ENCODE data around the gene PAXX. TPM values are rescaled to one million over a fixed set of nuclear protein-coding genes. Genes with fewer than 3 reads are reported as not detected.

The PAXX gene
- total RNA-seq, 2 experiments from 2014 or later = 60.5 to 61.8 TPM

- Mint-ChIP-seq H3K36me3 (ENCODE audit: low read depth) (no peaks in the 10 kb centered on the region), H3K27ac (no peak overlapping the region), H3K4me1 (ENCODE audit: low read depth) (peaks cover 32% of the 10 kb centered on the region), H3K9me3 (peaks cover 3% of the 10 kb centered on the region), H3K27me3 (no peaks in the 10 kb centered on the region), H3K4me3 (no peak overlapping the region)
- TF ChIP-seq CTCF (IDR thresholded peaks at IDR 0.05) = no peak
- ATAC-seq (no peak), DNase-seq (no peak)
- POLR2A ChIA-PET = interaction anchor here (0.6 to 2.4 kb wide), 2 partner anchors 15 to 39 kb away, joined by 3 to 8 read pairs; no protein-coding TSS in a partner anchor
- intact Hi-C loops (cut with micrococcal nuclease) = no loop called here
- CTCF ChIA-PET = no interaction called here
Measured at GRCh38 chr9:136961279-136962065, 30.8 kb upstream of the PAXX start.

DNA sequence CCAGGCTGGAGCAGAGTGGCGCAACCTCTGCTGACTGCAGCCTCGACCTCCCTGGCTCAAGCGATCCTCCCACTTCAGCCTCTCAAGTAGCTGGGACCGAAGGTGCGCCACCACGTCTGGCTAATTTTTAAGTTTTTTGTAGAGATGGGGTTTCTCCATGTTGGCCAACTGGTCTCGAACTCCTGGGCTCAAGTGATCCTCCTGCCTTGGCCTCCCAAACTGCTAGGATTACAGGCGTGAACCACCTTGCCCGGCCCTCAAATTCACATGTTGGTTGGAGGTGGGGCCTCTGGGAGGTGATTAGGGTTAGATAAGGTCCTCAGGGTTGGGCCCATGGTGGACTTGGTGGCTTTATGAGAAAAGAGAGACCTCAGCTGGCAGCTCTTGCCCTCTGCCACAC, 30.1 kb upstream of the PAXX start:
- ChIA-PET CTCF (interaction anchor here (0.9 to 1.1 kb wide), 2 partner anchors 67 to 73 kb away, joined by 3 to 4 read pairs; no protein-coding TSS in a partner anchor), POLR2A (interaction anchor here (0.6 to 2.4 kb wide), 4 partner anchors 15 to 39 kb away, joined by 3 to 8 read pairs (median 3); partner anchors contain the start of genes C8G and FBXW5)
- Mint-ChIP-seq H3K4me1 (ENCODE audit: low read depth) (peaks cover 33% of the 10 kb centered on the region), H3K27me3 (no peaks in the 10 kb centered on the region), H3K27ac (no peak overlapping the region), H3K9me3 (no peaks in the 10 kb centered on the region), H3K36me3 (ENCODE audit: low read depth) (no peaks in the 10 kb centered on the region), H3K4me3 (no peak overlapping the region)
- no peak for TF ChIP-seq CTCF (IDR thresholded peaks at IDR 0.05)
- intact Hi-C loops (cut with micrococcal nuclease) = no loop called here
- ATAC-seq (no peak), DNase-seq (no peak)

DNA sequence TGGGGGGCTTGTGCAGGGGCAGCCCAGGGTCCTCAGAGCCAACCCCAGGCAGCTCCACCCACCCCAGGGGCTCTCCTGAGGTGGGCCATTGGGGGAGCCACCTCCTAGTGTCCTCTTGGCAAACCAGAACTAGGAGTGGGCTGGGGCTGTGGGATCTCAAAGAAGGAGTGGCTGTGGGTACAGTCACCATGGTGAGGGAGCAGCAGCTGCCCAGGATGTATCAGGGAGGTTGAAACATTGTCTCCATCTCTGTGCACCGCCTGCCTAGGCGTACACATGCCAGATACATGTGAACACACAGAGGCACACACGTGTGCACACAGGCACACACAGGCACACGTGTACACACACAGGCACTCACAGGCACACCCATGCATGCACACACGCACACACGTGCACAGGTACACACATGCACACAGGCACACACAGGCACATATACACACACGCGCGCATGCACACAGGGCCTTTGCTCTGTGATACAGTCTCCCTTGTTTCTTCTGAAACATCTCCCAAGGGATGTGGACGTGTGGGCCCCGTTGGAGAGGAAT, 29.4 kb upstream of the PAXX start:
- no peak for ATAC-seq
- Mint-ChIP-seq H3K27me3 (no peaks in the 10 kb centered on the region), H3K4me3 (no peak overlapping the region), H3K27ac (peak overlapping the region; percentile 34), H3K4me1 (ENCODE audit: low read depth) (peaks cover 33% of the 10 kb centered on the region), H3K36me3 (ENCODE audit: low read depth) (no peaks in the 10 kb centered on the region), H3K9me3 (no peaks in the 10 kb centered on the region)
- no peak for TF ChIP-seq CTCF (IDR thresholded peaks at IDR 0.05)
- intact Hi-C loops (cut with micrococcal nuclease) = no loop called here
- no peak for DNase-seq
- ChIA-PET POLR2A (interaction anchor here (0.9 to 2.4 kb wide), 3 partner anchors 16 to 36 kb away, joined by 3 to 8 read pairs (median 3); partner anchors contain the start of genes C8G and FBXW5), CTCF (interaction anchor here (0.9 to 1.3 kb wide), 4 partner anchors 13 to 73 kb away, joined by 3 to 4 read pairs (median 4); no protein-coding TSS in a partner anchor)

DNA sequence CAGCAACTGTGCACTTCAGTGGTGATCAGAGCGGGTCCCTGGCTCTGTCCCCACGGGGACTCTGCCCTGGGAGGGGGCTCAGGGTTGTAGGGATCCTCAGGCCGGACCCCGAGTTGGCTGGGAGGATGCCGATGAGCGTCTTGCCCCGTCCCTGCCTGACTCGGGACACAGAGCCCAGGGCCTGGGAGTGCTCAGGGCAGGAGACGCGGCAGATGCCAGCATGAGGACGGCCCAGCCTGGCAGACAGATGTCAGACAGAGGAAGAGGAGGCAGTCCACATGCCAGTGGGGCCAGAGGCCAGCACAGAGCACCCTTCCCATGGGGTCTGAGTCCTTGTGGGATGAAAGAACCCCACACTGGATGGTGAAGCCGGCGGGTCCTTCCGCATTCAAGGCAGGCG, 28.9 kb upstream of the PAXX start:
- DNase-seq (no peak), ATAC-seq (no peak)
- POLR2A ChIA-PET = no interaction called here
- Mint-ChIP-seq H3K27me3 (no peaks in the 10 kb centered on the region), H3K36me3 (ENCODE audit: low read depth) (no peaks in the 10 kb centered on the region), H3K4me3 (no peak overlapping the region), H3K4me1 (ENCODE audit: low read depth) (peaks cover 33% of the 10 kb centered on the region), H3K27ac (peak overlapping the region; percentile 34), H3K9me3 (no peaks in the 10 kb centered on the region)
- TF ChIP-seq CTCF (IDR thresholded peaks at IDR 0.05) = no peak
- intact Hi-C loops (cut with micrococcal nuclease) = no loop called here
- CTCF ChIA-PET = interaction anchor here (0.9 to 1.3 kb wide), 3 partner anchors 12 to 72 kb away, joined by 3 to 4 read pairs (median 4); no protein-coding TSS in a partner anchor

DNA sequence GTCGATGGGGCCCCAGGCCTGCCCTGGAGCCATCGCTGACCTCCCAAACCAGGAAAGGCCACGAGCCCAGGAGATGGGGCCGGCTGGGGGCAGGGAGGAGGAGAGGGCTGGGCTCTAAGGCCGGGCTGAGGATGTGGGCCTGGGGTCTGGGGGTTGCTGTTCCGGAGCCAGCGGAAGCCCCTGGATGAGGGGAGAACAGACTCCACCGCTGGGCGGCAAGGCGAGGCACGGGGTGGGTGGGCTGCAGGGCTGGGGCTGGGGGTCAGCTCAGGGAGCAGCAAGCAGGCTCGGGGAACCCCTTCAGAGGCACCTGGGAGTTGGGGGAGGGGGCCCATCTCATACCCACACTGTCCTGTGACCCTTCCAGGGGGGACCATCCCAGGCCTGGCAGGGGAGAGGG, 28.5 kb upstream of the PAXX start:
- Mint-ChIP-seq H3K4me3 (no peak overlapping the region), H3K4me1 (ENCODE audit: low read depth) (peaks cover 33% of the 10 kb centered on the region), H3K9me3 (no peaks in the 10 kb centered on the region), H3K27me3 (no peaks in the 10 kb centered on the region), H3K36me3 (ENCODE audit: low read depth) (no peaks in the 10 kb centered on the region), H3K27ac (no peak overlapping the region)
- POLR2A ChIA-PET = no interaction called here
- CTCF ChIA-PET = interaction anchor here (1.0 to 1.3 kb wide), 2 partner anchors 12 to 16 kb away, joined by 4 read pairs; no protein-coding TSS in a partner anchor
- no peak for TF ChIP-seq CTCF (IDR thresholded peaks at IDR 0.05)
- DNase-seq (no peak), ATAC-seq (no peak)
- intact Hi-C loops (cut with micrococcal nuclease) = no loop called here
